ENCODE measurements around the gene SPG21.

GRCh38 chr15:64975390-64975789, 14.3 kb downstream of the SPG21 start:
- TF ChIP-seq CTCF (IDR thresholded peaks at IDR 0.05) (no peak), POLR2AphosphoS5 (IDR thresholded peaks at IDR 0.05) (no peak)

Data from suprapubic skin (tissue), 3 donors.